Kasumi-1 (cell line): Measurements from ENCODE around the gene LARGE2.

Source experiments
- DNase-seq, 2 experiments: peaks; one replicate each; lab custom pipeline; 2025; lab: John Stamatoyannopoulos, UW

Gene LARGE2

GRCh38 chr11:45917286-45917622 is 5.2 kb upstream of the LARGE2 start:
- DNase-seq: no peak

DNA sequence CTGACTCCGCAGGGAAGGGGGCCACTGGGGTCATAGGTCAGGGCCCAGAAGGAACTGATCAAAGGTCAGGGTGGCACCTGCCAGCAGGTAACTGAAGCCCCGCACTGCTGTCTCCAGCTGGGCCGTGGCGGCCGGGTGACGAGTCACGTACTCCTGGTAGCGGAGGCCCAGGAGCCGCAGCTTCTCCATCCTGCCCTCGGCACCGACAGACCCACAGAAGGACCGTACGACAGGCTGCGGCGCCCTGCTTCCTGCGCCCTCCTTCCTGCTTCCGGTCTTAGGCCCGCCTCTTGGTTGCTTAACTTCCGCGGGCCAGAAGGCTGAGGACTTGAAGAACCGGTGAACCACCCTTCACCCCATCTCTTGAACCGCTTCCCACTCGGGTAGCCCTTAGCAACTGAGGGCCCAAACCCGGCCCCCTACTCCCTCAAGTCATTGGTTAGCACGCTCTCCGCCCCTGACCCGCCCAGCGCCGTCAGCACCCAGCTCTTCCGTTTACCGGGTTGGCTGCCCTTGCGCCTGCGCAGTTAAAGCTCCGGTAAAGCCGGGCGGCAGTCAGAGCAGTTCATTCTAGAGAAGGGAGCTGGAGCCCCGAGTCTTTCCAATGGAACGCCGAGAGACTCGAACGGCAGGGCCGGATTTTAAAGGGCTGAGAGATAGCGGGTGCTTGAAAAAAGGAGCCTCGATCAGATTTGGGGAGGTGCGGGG is 4.7 kb upstream of the LARGE2 start, which contains the start of gene PEX16:
TSS of gene PEX16 (minus strand) at position 255 of the 708 bp plus-strand sequence. CDS start at position 189, 66 bp downstream.
- DNase-seq: peak; percentile 98

- peak; percentile 71 to 75 for DNase-seq
These were observed 4.0 kb upstream of the LARGE2 start for GRCh38 chr11:45918331-45918941.

- DNase-seq: no peak
These were observed 3.3 kb upstream of the LARGE2 start for GRCh38 chr11:45918962-45919675.

DNA sequence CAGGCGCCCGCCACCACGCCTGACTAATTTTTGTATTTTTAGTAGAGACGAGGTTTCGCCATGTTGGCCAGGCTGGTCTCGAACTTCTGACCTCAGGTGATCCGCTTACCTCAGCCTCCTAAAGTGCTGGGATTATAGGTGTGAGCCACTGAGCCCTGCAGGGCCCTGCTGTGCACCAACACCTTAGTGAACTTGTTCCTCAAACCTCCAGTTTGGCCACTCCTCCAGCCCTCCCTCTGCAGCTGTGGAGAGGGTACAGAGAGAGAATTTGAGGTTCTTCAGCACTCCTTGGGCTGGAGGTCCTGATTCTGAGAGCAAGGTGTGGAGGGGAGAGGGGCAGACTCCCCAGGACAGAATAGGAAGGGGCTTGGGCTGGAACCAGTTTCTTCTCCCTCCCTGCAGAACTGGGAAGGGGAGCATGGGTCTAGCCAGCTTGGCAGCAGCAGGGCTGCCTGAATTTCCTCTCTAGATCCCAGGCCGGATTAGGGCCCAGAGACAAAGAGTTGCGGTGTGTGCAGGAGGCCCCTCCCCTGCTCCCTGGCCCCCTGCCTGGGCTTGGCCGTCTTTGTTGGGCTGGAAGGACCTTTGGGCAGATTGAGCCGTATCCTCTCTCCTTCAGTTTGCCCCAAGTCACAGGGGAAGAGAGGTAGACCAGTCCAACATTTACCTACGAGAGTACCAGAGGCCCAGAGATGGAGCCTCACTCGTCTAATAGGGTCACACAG is 2.5 kb upstream of the LARGE2 start:
- DNase-seq: no peak

DNA sequence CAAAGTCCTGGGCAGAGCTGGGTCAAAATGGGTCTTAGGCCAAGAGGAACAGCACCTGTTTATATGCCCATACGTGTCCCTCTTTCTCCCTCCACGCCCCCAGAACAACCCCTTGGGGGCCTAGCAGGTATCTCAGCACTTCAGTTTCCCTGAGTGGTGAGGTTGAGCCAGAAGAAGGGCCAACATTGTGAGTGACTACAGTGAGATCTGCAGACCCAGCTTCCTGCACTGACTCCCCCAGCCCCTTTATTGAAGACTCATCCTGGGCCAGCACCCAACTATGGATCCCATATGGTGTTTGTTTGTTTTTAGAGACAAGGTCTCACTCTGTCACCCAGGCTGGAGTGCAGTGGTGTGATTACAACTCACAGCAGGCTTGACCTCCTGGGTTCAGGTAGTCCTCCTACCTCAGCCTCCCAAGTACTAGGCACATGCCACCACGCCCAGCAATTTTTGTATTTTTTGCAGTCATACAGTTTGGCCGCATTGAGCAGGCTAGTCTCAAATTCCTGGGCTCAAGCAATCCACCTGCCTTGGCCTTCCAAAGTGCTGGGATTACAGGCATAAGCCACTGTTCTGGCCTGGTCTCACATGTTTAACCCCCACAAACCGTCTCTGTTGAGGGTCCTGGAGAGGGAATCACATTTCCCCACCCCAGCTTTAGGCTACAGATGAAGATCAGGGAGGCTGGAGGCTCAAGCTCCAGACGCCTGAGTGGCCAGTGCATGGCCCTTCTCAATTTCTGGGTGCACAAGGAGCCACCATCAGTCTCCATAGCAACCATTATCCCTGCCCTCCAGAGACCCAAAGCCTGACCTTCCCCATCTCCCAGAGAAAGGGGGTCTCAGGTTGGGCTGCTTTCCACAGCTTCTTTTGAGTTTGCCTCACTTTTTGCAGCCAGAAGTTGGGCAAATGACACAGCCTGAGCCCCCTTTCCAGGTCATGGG is 1.7 kb upstream of the LARGE2 start:
- DNase-seq: no peak

DNA sequence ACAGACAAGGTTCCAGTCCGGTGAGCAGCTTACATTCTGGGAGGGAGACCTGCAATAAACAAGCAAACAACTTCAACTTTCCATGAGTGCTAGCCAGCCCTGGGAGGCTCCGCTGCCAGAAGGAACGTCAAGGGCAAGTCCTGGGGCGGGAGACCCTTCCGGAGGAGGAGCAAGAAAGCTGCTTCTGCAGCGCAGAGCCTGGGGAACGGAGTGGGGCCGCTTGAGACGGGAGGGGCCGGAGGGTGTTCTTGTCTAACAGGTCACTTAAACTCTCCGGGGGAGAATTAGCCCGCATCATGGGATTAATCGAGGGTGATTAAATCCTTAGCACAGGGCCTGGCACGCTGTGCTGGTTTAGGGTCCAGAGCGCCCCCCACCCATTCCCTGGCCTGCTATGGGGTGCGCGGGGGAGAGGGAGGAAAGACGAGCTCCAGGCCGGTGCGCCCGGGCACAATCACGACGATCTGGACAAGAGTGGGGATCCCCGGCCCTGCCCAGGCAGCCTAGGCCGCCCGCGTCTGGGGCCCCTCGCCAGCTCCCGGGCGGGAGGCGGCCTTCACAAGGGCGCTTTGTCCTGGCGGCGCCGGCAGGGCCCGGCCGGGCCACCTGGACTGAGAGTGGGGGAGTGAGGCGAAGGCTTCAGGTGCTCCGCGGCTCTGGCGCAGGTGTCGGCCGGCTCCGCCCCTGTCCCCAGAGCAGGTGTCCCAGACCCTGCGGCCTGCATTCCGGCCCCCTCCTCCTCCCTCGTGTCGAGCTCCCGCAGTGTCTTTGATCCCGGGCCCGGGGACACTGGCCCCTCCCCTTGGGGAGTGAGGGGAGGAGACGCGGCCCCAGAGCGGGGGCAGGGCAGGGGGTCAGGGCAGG is 663 bp upstream of the LARGE2 start:
- DNase-seq: no peak

GRCh38 chr11:45924036-45924915 is 1.8 kb downstream of the LARGE2 start:
- no peak for DNase-seq

DNA sequence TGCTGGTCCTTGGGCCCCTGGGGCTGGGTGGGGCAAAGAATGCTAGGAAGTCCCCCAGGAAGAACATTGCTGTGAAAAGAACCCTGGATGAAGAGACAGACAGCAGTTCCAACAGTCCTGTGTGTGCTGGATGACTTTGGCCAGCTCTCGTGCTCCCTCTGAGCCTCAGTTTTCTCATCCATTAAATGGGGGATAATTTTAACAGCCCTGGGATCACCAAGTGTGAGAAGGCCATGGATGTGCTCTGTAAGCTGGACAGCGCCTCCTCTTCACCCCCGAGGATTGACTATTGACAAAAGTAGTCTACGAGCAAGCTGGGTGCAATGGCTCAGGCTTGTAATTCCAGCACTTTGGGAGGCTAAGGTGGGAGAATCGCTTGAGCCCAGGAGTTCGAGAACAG is 2.5 kb downstream of the LARGE2 start:
- DNase-seq: no peak

GRCh38 chr11:45925550-45925949 is 3.1 kb downstream of the LARGE2 start:
- DNase-seq: no peak

DNA sequence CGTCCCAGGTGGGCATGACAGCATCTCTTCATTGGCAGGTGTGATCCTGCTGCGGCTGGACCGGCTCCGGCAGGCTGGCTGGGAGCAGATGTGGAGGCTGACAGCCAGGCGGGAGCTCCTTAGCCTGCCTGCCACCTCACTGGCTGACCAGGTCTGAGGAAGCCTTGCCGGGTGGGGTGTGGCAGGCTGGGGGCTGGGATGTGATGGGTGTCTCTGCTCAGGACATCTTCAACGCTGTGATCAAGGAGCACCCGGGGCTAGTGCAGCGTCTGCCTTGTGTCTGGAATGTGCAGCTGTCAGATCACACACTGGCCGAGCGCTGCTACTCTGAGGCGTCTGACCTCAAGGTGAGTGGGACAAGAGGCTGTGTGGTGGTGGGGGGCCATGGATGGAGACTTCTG is 3.5 kb downstream of the LARGE2 start:
- no peak for DNase-seq

DNA sequence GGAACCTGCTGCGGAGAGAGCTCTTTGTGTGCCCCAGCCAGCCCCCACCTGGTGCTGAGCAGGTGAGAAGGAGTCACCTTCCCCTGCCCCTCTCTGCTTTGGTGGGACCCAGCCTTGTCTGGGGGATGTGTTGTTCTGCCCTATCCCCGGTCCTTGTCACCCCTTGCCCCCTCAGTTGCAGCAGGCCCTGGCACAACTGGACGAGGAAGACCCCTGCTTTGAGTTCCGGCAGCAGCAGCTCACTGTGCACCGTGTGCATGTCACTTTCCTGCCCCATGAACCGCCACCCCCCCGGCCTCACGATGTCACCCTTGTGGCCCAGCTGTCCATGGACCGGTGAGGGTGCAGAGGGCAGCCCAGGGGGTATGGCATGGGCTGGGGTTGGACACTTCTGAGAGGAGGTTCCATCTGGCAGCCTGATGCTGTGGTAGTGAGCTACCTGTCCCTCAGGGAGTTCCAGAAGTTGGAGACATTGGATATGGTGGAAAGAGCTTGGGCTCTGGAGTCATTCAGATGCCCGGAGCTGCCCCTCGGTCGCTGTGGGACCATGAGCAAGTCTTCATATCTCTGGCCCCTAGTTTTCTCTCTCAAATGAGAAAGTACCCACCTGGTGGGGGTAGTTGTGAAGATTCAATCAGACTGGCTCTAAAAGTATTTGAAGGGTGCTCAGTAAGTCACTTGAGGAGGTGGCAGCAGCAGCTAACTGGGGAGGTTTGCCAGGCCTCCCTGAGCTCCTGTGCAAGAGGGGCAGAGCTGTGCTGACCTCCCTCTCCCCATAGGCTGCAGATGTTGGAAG is 4.3 kb downstream of the LARGE2 start:
- no peak for DNase-seq

DNA sequence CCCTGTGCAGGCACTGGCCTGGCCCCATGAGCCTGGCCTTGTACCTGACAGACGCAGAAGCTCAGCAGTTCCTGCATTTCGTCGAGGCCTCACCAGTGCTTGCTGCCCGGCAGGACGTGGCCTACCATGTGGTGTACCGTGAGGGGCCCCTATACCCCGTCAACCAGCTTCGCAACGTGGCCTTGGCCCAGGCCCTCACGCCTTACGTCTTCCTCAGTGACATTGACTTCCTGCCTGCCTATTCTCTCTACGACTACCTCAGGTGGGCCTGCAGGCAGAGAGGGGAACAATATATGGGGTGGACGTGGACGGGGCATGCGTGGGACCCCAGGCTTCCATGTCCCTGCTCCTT is 4.9 kb downstream of the LARGE2 start:
- no peak for DNase-seq

GRCh38 chr11:45927684-45928413 is 5.4 kb downstream of the LARGE2 start:
- DNase-seq: no peak

GRCh38 chr11:45928535-45929215 is 6.2 kb downstream of the LARGE2 start:
- no peak for DNase-seq

DNA sequence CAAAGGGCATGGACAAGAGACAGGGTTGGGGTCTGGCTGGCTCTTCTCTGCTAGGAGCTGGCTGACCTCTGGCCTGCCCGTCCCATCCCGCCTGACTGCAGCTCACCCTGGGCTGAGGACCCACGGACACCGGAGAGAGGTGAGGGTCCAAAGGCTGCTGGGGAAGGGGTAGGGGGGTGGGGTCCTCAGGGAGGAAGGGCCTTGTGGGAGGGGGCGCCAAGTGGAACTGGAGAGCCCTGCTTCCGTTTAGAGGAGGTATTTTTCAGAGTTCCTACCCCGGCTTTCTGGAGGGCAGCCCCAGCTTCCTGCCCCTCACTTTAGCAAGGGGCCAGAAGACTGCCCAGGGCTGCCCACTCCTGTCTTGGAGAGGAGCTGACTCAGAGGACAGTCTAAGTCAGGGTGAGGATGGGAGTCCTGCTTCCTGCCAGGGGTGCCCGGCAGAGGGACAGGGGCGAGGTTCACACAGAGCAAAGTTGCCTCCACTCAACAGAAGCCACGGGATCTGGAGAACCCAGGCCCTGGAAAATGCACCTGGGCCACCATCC is 7.1 kb downstream of the LARGE2 start:
- no peak for DNase-seq
